Duodenal mucosa (tissue), 2 donors: ENCODE data around the gene IKBKE.

Experiments
- H3K27ac ChIP-seq: one replicate; pipeline ENCODE4 v1.7.0; 2013; ENCODE audit warnings: low read depth, low read length
- H3K27me3 ChIP-seq, 2 donors: one replicate each; pipeline ENCODE4 v1.7.0; 2013; ENCODE audit warnings: low read length in 2 of 2, control low read depth in 1 of 2; ENCODE audit not compliant: insufficient read depth in 2 of 2, control insufficient read depth in 1 of 2
- H3K36me3 ChIP-seq, 2 donors: one replicate each; pipeline ENCODE4 v1.7.0; 2013; ENCODE audit warnings: low read length in 2 of 2, control low read depth in 1 of 2; ENCODE audit not compliant: insufficient read depth in 2 of 2, control insufficient read depth in 1 of 2
- H3K4me1 ChIP-seq, 2 donors: one replicate each; pipeline ENCODE4 v1.7.0; 2013; ENCODE audit warnings: low read length in 2 of 2, control low read depth in 1 of 2; ENCODE audit not compliant: insufficient read depth in 2 of 2, control insufficient read depth in 1 of 2
- H3K4me3 ChIP-seq, 2 donors: one replicate each; pipeline ENCODE4 v1.7.0; 2013; ENCODE audit warnings: low read length in 2 of 2, low read depth in 1 of 2
- H3K9ac ChIP-seq, 2 donors: one replicate each; pipeline ENCODE4 v1.7.0; 2013; ENCODE audit warnings: low read length in 2 of 2, low read depth in 1 of 2
- H3K9me3 ChIP-seq, 2 donors: one replicate each; pipeline ENCODE4 v1.7.0; 2013; ENCODE audit warnings: low read length in 2 of 2, control low read depth in 1 of 2; ENCODE audit not compliant: control insufficient read depth in 1 of 2

The IKBKE gene

GRCh38 chr1:206472024-206472423 is 1.7 kb downstream of the IKBKE start:
- Histone ChIP-seq H3K9ac (no peak overlapping the region), H3K27ac (no peak overlapping the region), H3K4me3 (peak overlapping the region in 1 of 2 donors; percentile 94), H3K27me3 (no peaks in the 10 kb centered on the region), H3K9me3 (no peaks in the 10 kb centered on the region), H3K4me1 (peaks cover 34 to 35% of the 10 kb centered on the region in 2 donors), H3K36me3 (peaks cover 10 to 26% of the 10 kb centered on the region in 2 donors)

- Histone ChIP-seq H3K9me3 (no peaks in the 10 kb centered on the region), H3K36me3 (peaks cover 11 to 31% of the 10 kb centered on the region in 2 donors), H3K9ac (no peak overlapping the region), H3K4me3 (no peak overlapping the region), H3K27ac (no peak overlapping the region), H3K27me3 (no peaks in the 10 kb centered on the region), H3K4me1 (peaks cover 31% of the 10 kb centered on the region in 2 donors)
These were observed 2.2 kb downstream of the IKBKE start for GRCh38 chr1:206472454-206472853.

- Histone ChIP-seq H3K4me3 (no peak overlapping the region), H3K27ac (no peak overlapping the region)
These were observed 2.6 kb downstream of the IKBKE start for GRCh38 chr1:206472886-206473285.

GRCh38 chr1:206476058-206476457 is 5.8 kb downstream of the IKBKE start:
- Histone ChIP-seq H3K4me1 (peaks cover 11 to 15% of the 10 kb centered on the region in 2 donors), H3K4me3 (no peak overlapping the region), H3K27ac (no peak overlapping the region), H3K27me3 (no peaks in the 10 kb centered on the region), H3K36me3 (peaks cover 16 to 53% of the 10 kb centered on the region in 2 donors), H3K9me3 (no peaks in the 10 kb centered on the region), H3K9ac (no peak overlapping the region)

More at GRCh38 chr1:206472886-206473285, 2.6 kb downstream of the IKBKE start:
- peaks cover 30 to 31% of the 10 kb centered on the region in 2 donors for H3K4me1 ChIP-seq
- no peaks in the 10 kb centered on the region for H3K9me3 ChIP-seq
- H3K27me3 ChIP-seq = no peaks in the 10 kb centered on the region
- peaks cover 11 to 35% of the 10 kb centered on the region in 2 donors for H3K36me3 ChIP-seq
- H3K9ac ChIP-seq = no peak overlapping the region

- no peak overlapping the region for H3K4me3 ChIP-seq
- no peaks in the 10 kb centered on the region for H3K27me3 ChIP-seq
- no peak overlapping the region for H3K9ac ChIP-seq
- peaks cover 6 to 9% of the 10 kb centered on the region in 2 donors for H3K4me1 ChIP-seq
- no peak overlapping the region for H3K27ac ChIP-seq
- no peaks in the 10 kb centered on the region for H3K9me3 ChIP-seq
- peaks cover 19 to 53% of the 10 kb centered on the region in 2 donors for H3K36me3 ChIP-seq
These were observed 6.3 kb downstream of the IKBKE start for GRCh38 chr1:206476591-206476990.

- H3K9me3 ChIP-seq = no peaks in the 10 kb centered on the region
- H3K9ac ChIP-seq = no peak overlapping the region
- H3K27ac ChIP-seq = no peak overlapping the region
- H3K4me3 ChIP-seq = no peak overlapping the region
- peaks cover 3 to 5% of the 10 kb centered on the region in 2 donors for H3K4me1 ChIP-seq
- H3K36me3 ChIP-seq = peaks cover 19 to 53% of the 10 kb centered on the region in 2 donors
- H3K27me3 ChIP-seq = no peaks in the 10 kb centered on the region
These were observed 6.8 kb downstream of the IKBKE start for GRCh38 chr1:206477110-206477509.

GRCh38 chr1:206477581-206478380 is 7.5 kb downstream of the IKBKE start:
- no peak overlapping the region for H3K4me3 ChIP-seq
- H3K4me1 ChIP-seq = peaks cover 0 to 2% of the 10 kb centered on the region in 2 donors
- no peak overlapping the region for H3K9ac ChIP-seq
- H3K9me3 ChIP-seq = no peaks in the 10 kb centered on the region
- no peak overlapping the region for H3K27ac ChIP-seq
- peaks cover 22 to 60% of the 10 kb centered on the region in 2 donors for H3K36me3 ChIP-seq
- no peaks in the 10 kb centered on the region for H3K27me3 ChIP-seq

- no peaks in the 10 kb centered on the region for H3K9me3 ChIP-seq
These were observed 8.5 kb downstream of the IKBKE start for GRCh38 chr1:206478746-206479145.

GRCh38 chr1:206479183-206480125 is 9.2 kb downstream of the IKBKE start:
- Histone ChIP-seq H3K27me3 (no peaks in the 10 kb centered on the region), H3K36me3 (peaks cover 28 to 67% of the 10 kb centered on the region in 2 donors), H3K27ac (no peak overlapping the region)

More at GRCh38 chr1:206478746-206479145, 8.5 kb downstream of the IKBKE start:
- H3K27me3 ChIP-seq = no peaks in the 10 kb centered on the region
- no peak overlapping the region for H3K4me3 ChIP-seq
- H3K36me3 ChIP-seq = peaks cover 28 to 67% of the 10 kb centered on the region in 2 donors
- H3K4me1 ChIP-seq = no peaks in the 10 kb centered on the region
- no peak overlapping the region for H3K27ac ChIP-seq
- H3K9ac ChIP-seq = no peak overlapping the region

GRCh38 chr1:206480211-206480610 is 9.9 kb downstream of the IKBKE start:
- H3K9me3 ChIP-seq = no peaks in the 10 kb centered on the region
- H3K36me3 ChIP-seq = peaks cover 28 to 67% of the 10 kb centered on the region in 2 donors
- H3K27me3 ChIP-seq = no peaks in the 10 kb centered on the region
- H3K27ac ChIP-seq = no peak overlapping the region
- H3K4me3 ChIP-seq = no peak overlapping the region
- H3K9ac ChIP-seq = no peak overlapping the region
- no peaks in the 10 kb centered on the region for H3K4me1 ChIP-seq

More at GRCh38 chr1:206479183-206480125, 9.2 kb downstream of the IKBKE start:
- no peaks in the 10 kb centered on the region for H3K9me3 ChIP-seq
- no peaks in the 10 kb centered on the region for H3K4me1 ChIP-seq
- no peak overlapping the region for H3K9ac ChIP-seq
- H3K4me3 ChIP-seq = no peak overlapping the region
